GM18907 (cell line): ENCODE data around the gene CATSPER2.
"Not testable (repeated sequence)": the region's sequence is repeated elsewhere in the genome, so short reads cannot be mapped to it uniquely, and the experiment has no call there.

ENCODE experiments used
- ATAC-seq: cut with Tn5 transposase; IDR thresholded peaks from one replicate; pipeline ENCODE4 v1.9.1; 2021; ENCODE audit warnings: mild to moderate bottlenecking, moderate library complexity; ENCODE audit not compliant: unreplicated experiment

The CATSPER2 gene

DNA sequence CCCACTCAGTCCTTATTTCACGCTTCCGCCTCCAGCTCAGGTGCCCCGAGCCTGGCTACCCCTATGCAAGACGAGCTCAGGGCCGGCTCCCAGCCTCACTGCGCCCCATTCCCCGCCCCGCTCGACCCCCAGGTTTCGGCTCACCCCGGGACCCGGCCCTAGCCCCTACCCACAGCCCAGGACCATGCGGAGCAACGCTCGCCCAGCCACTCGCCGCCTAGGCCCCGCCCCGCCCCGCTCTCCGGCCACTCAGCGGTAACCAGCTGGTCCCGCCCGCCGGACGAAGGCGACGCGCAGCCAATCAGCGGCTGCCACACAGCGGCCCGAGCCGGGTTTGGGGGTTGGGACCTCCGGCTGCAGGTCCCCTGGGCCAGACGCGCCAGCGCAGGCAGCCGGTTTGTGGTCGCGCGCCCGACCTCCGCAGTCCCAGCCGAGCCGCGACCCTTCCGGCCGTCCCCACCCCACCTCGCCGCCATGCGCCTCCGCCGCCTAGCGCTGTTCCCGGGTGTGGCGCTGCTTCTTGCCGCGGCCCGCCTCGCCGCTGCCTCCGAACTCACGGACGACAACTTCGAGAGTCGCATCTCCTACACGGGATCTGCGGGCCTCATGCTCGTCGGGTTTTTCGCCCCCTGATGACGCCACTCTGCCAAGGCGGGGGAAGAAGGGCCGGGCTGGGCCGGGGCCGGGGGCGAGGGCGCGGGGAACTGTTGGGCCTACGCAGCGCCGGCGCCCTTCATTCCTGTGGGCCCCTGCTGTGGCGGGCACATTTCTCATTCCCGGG is at the start of gene CATSPER2:
Gene CATSPER2 (minus strand): TSS at position 196 of the 781 bp plus-strand sequence. CDS start 783 bp downstream, outside the sequence.
- no peak for ATAC-seq

DNA sequence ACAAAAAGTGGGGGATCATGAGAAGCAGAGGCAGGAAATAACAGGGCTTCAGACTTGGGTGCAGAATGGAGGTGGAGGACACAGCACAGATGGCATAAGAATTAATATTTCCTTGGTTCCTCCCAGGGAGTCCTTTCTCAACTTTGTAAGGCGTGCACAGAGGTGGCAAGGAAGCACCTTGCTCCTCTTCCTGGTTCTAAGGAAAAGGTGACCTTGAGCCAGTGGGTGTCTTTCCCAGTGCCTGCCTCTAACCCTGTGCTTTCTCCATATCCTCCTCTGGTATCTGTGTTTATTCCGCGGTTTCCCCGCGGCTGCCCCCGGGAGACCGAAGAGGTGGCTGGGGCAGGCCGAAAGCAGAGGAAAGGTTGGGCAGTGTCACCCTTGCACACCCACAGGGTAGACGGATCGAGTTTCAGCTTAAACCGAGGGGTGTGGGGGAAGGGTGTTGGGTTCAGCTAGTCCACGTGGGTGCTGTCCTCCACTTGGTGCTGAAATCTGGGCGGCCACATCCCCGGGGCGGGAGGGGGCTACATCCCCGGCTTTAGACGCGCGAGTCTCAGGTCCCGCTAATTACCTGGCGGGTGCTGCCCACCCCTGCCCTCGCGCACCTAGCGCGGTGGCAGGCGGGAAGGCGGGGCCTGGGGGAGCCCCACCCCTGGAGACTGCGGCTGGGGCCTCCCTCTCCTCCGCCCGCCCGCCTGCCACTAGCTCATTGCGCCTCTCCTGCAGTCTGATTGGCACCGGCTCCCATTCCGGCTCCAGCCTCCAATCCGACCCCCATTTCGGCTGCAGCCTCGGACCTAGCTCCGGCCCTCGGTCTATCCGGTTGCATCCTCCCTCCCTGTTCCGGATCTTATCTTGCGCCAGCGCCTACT is 44.7 kb upstream of the CATSPER2 start, which contains the start of gene CKMT1A:
Gene CKMT1A (plus strand): TSS at position 712 of the 875 bp plus-strand sequence. CDS start 192 bp downstream, outside the sequence.
- not testable (repeated sequence) for ATAC-seq

DNA sequence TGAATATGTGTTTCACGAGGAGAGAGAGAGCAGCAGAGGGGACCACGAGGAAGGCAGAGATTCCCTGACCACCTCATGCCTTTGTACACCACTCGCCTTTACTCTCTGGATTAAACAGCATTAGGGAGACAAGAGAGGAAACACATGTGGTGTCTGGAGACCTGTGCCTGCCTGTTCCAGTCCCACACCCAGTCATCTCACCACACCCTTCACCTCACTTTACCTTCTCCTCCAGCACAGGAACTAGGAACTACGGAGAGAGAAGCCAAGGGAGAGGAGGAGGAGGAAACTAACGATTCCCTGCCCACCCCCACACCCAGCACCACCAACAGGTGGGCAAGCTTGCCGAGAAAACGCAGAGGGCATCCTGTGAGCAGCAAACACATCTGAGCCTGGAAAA is 44.0 kb upstream of the CATSPER2 start:
- ATAC-seq, result not testable (repeated sequence)

DNA sequence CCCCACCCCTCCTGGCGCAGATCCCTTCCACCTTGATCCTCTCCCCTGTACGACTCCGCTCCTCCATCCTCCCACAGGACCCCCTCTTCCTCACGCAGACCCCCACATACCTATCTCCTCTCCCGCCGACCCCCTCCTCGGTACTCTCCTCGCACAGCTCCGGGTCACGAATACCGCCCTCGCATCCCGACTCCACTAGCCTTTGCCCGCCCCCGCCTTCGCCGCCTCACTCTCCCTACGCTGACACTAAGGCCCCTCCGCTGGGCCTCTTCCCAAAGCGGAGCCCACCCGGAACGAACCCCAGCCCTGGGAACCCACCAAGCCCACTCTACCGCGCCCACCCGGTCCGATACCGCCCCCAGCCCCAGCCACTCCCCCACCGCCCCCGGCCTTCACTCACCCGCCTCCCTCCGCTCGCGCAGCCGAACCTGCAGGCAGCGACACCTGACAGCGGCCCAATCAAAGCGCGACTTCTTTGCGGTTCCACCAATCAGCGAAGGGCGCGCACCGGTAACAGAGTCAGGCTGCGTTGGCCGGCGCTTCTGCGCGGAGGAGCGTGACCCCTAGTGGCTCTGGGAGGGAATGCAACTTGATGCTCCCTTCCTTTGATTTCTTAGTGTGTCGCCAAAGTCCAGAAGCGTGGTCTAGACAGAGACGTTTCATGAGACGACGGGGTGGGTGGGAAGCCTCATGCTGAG is 41.1 kb upstream of the CATSPER2 start:
- ATAC-seq, result peak; percentile 93

DNA sequence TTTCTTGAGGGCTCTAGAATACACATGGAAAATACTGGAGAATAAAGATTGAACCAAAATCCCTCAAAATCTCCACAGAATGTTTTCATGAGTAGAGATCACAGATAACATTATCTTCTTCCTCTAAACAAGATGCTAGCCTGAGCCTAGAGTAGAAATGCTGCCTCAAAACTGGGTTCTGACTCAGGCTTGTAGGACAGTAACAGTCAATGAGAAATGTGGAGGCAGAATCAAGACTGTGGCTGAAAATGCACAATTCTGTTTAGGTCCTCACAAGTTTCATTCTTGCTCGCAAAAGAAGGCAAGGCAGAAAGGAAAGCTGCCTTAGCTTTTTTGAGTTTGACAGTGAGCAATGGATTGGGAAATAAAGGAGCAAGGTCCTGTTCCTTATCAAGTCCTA is 25.5 kb upstream of the CATSPER2 start:
- not testable (repeated sequence) for ATAC-seq

DNA sequence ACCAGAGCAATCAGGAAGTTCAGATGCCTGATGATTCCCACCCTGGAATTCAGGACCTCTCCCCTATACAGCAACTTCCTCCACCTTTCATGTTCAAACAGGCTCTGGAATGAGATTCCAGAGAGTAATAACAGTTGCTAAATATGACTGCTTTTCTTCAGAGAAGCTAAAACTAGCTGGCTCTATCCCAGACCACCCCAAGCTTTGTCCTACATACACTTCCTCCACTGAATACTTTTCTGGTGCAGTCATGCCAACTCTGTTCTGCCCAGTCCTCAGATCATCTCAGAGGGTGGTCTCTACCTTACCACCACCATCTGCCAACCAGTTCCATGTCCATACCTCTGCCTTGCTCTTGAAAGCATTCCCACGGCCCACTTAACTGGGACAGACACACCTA is 17.5 kb upstream of the CATSPER2 start:
- not testable (repeated sequence) for ATAC-seq

DNA sequence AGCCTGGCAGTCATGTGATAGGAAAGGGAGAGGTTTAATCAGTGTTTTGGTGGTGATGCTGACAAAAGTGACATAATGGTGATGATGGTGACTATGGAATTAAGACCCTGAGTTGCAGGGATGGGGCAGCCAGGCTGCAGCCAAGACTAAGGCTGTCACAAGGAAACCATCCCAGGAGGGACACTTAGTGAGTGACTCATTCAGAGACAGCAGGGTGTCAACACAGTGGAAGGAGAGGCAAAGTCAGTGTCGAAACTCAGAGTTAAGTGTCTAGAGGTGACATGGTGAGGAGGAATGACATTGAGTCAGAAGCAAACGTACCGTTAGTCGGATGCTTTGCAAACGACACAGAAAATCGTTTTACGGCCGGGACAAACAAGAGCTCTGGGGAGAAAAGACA is 14.7 kb upstream of the CATSPER2 start:
- not testable (repeated sequence) for ATAC-seq

DNA sequence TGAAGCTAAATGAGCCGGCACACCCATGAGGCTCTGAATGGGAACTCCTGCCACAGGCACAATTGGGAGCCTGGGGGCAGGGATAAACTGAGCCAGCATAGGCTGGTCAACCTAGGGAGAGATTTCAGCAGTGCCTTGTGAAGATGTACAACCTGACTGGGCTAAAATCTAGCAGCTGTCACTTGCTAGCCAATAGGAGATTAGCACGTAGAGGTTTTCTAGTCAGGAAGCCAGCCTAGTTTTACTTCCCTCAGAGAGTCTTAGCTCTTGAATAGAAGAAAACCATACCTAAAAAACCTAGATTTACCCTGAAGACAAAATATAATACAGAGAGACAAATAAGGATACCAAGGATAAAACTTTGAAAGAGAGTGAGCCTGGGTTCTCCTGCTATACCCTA is 13.6 kb upstream of the CATSPER2 start:
- not testable (repeated sequence) for ATAC-seq

DNA sequence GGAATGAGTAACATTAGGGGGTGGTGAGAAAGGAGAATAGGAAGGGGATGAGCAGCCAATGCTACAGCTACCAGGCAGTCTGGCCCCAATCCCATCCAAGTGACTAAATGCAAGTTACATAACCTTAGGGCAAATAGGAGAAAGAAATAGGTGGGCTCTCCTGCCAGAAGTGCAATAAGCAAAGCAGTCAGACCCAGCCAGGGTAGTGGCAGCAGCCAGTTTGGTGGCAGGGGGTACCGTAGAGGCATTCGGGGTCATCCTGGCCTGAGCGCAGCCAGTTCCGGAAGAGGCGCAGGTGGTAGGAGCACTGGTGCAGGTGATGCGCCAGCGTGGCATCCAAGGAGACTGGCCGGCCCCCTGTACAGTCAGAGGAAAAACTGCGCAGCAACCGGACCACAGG is 11.1 kb upstream of the CATSPER2 start:
- not testable (repeated sequence) for ATAC-seq

DNA sequence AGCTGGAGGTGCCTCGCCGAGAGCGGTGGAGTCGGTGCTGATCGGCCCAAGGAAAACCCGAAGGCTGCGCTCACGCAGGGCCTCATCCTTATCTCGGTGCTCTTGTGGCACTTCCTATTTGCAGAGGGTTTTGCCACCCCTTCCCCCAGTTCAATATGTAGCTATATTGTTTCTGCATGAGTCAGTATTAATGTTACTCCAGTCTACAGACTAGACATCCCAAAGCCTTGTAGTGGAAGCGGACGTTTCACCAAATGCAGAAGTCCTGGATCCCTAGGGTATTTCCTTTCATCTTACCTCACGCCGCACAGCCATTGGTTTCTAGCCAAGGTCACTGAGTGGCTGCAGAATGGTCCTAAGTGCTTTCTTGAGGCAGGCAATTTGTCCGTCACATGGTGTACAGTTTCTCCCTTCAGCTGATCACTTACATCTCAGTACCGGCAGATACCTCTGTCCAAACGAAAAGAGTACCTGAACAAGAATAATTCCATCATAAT is 834 bp upstream of the CATSPER2 start:
- ATAC-seq, result not testable (repeated sequence)

DNA sequence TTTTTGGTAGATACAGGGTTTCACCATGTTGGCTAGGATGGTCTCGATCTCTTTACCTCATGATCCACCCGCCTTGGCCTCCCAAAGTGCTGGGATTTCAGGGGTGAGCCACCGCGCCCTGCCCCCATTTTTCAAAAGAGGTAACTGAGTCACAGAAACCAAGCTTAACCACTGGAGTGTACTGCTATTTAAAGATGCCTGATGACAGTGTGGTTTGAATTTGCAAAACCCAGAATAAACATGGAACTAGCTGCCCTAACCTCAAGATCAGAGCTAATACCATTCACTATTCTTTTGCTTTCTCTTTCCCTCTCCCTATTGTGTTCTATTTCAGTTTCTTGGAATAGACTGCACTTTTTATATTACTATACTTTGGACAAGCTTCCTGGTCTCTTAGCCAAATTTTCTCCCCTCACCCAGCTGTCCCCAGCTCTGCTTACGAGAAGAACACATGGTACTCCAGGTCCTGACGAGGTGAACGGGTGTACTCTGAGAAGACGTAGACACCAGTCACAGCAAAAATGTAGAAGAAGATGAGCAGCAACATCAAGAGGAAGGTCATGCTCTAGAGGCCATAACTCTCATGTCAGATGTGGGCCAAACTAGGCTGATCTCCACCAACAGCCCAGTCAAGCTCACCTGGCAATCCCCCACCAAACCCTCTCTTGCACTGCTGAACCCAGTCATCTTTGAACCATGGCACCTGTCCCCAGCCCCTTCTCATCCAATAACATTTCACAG is 10.0 kb downstream of the CATSPER2 start:
- ATAC-seq, result peak; percentile 52

DNA sequence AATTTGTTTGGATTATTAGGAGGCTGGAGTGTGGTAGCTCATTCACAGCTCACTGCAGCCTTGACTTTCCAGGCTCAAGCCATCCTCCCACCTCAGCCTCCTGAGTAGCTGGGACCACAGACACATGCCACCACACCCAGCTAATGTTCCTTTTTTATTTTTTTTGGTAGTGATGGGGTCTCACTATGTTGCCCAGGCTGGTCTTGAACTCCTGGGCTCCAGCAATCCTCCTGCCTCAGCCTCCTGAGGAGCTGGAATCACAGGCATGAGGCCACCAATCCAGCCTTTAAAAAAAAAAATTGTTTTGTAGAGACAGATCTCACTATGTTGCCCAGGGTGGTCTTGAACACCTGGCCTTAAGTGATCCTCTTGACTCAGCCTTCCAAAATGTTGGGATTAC is 21.7 kb downstream of the CATSPER2 start:
- not testable (repeated sequence) for ATAC-seq

DNA sequence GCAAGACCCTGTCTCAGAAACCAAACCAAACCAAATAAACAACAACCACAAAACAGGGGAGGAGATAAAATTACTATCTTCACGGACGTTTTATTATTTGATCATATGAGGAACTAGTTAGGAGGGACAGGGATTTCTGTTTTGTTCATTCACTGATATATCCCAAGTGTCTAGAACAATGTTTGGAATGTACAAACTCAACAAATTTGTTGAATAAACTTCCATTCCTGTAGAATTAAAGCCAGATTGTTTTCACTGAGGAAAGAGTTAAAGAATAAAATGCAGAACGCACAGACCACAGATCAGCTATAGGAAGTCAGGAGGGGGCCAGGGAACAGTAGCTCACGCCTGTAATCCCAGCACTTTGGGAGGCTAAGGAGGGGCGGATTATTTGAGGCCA is 23.5 kb downstream of the CATSPER2 start:
- ATAC-seq, result no peak

DNA sequence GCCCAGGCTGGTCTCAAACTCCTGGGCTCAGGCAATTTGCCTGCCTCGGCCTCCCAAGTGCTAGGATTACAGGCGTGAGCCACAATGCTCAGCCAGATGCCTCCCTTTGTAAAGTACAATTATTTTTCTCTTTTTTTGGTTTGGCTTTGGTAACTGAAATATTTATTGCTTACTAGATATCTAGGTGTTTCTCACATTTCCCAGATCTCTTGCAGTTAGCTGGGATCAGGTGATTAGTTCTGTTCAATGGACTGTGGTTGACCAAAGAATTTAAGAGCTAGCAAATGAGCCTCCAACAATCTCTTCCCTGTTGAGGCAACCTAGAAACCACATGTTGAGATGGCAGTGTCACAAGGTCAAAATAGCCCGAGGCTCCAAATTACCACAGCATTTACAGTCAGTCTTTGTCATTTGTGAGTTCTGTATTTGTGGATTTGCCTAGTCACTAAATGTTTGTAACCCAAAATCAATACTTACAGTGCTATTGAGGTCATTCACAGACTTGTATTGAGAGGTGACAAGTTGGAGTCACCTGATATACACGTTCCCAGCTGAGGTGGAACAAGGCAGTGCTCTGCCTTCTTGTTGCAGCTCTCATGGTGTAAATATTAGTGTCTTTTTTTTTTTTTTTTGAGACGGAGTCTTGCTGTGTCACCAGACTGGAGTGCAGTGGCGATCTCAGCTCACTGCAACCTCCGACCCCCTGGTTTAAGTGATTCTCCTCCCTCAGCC is 26.4 kb downstream of the CATSPER2 start:
- not testable (repeated sequence) for ATAC-seq

DNA sequence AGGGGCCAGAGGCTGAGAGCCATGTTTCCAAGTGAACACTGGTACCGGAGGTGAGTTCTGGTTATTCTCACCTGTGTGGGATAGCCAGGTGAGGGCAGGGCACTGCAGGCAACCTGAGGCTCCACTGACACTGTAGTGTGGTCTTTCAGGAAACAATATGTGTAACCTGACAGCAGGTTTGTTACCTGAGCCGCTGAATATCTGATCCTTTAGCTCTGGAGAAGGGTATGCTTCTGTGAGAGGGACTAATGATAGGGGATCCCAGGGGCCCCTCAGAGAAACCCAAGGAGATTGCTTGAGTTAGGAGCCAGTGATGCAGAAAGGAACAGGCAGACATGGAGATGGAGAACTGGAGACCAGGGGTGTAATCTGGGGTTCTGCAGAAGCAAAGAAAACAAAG is 29.9 kb downstream of the CATSPER2 start, which contains the start of gene STRC:
Gene STRC (minus strand): TSS at position 101 of the 400 bp plus-strand sequence. CDS start 78 bp downstream, at position 23.
- ATAC-seq, result not testable (repeated sequence)

DNA sequence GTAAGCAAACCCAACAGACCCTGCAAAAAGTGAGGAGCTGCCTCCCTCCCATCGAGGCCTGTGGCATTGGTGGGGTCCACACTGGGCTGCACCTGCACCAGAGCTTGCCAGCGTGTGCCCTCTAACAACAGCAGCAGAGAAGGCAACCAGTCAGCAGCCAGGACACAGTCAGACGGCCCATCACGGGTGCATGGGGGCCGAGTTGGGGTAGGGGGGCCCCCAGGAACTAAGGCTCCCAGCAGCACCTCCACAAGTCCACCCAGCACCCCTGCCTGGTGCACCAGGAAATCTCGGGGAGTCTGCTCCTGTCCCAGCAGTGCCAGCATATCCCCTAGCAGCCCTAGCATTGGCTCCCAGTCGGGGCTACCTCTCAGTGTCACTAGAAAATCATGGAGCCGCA is 30.9 kb downstream of the CATSPER2 start:
- not testable (repeated sequence) for ATAC-seq

DNA sequence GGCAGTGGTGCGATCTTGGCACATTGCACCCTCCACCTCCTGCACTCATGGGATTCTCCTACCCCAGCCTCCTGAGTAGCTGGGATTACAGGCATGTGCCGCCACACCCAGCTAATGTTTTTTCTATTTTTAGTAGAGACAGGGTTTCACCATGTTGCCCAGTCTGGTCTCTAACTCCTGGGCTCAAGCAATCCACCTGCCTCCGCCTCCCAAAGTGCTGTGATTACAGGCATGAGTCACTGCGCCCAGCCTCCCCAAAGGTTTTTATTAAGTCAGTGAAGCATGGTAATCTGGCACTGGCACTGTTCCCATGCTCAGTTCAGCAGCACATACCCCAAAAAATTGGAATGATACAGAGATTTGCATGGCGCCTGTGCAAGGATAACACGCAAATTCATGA is 46.4 kb downstream of the CATSPER2 start:
- ATAC-seq, result not testable (repeated sequence)

DNA sequence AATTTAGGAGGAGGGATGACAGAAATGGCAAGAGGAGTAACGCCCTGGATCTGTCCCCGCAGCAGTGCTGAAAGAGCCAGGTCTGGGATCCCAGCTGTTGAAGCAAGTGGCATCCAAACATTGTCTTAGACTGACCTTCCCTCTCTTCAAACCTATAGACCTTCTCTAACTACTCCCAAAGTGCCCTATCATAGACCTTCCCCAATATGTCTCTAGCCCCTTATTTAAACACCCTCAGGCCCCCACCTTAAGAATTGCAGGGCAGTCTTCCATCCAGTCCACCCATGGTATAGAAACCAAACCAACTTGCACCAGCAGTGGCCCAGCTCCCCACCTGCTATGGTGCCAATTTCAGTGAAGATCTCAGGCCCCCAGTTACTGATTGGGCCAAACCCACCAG is 48.4 kb downstream of the CATSPER2 start:
- ATAC-seq, result not testable (repeated sequence)

DNA sequence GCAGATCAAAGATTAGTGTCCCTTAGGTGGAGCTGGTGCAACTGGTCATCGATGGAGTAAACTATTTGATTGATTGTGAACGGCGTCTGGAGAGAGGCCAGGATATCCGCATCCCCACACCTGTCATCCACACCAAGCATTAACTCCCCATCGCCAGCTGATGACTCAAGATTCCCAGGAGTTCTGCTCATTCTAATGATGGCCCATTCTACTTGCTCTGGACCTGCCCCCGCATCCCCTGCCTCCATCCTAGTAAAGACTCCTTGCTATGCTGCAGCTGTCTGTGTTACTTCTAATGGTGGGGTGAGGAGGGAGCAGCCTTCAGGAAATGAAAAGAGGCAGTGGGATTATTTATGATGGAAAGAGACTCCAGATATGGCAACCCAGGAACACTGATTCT is 49.5 kb downstream of the CATSPER2 start:
- ATAC-seq, result not testable (repeated sequence)
